BE2C (cell line): ENCODE data around the gene FUOM.

Experiments
- DNase-seq: peaks from one replicate; pipeline ENCODE4 v3.0.0-alpha.2; 2020
- H3K27me3 ChIP-seq: fragments of 250-450 bp; sonication (Bioruptor Pico); 2 replicates; pipeline ENCODE4 v1.5.1; 2020; ENCODE audit warnings: mild to moderate bottlenecking
- H3K36me3 ChIP-seq: fragments of 250-450 bp; sonication (Bioruptor Pico); 2 replicates; pipeline ENCODE4 v1.5.1; 2020; ENCODE audit warnings: mild to moderate bottlenecking
- H3K4me1 ChIP-seq: fragments of 250-450 bp; sonication (Bioruptor Pico); 2 replicates; pipeline ENCODE4 v1.5.1; 2020
- H3K4me3 ChIP-seq: 2 replicates; pipeline ENCODE4 v1.5.1; 2011; ENCODE audit warnings: low read depth, low read length
- H3K9me3 ChIP-seq: fragments of 250-450 bp; sonication (Bioruptor Pico); 2 replicates; pipeline ENCODE4 v1.5.1; 2020
- CTCF ChIP-seq: IDR thresholded peaks from 2 replicates; pipeline ENCODE4 v1.5.1; 2012; ENCODE audit warnings: mild to moderate bottlenecking, low read depth, low read length

Gene FUOM

GRCh38 chr10:133366130-133366478 is 8.3 kb upstream of the FUOM start:
- Histone ChIP-seq H3K9me3 (no peaks in the 10 kb centered on the region), H3K27me3 (no peaks in the 10 kb centered on the region), H3K4me1 (no peaks in the 10 kb centered on the region), H3K4me3 (no peak overlapping the region), H3K36me3 (peaks cover 25% of the 10 kb centered on the region)
- DNase-seq: no peak
- no peak for TF ChIP-seq CTCF

- no peaks in the 10 kb centered on the region for H3K27me3 ChIP-seq
- no peak for DNase-seq
- TF ChIP-seq CTCF: no peak
- no peak overlapping the region for H3K4me3 ChIP-seq
- H3K36me3 ChIP-seq: peaks cover 25% of the 10 kb centered on the region
- H3K4me1 ChIP-seq: no peaks in the 10 kb centered on the region
- no peaks in the 10 kb centered on the region for H3K9me3 ChIP-seq
Observed at GRCh38 chr10:133365461-133366129, 7.8 kb upstream of the FUOM start.

DNA sequence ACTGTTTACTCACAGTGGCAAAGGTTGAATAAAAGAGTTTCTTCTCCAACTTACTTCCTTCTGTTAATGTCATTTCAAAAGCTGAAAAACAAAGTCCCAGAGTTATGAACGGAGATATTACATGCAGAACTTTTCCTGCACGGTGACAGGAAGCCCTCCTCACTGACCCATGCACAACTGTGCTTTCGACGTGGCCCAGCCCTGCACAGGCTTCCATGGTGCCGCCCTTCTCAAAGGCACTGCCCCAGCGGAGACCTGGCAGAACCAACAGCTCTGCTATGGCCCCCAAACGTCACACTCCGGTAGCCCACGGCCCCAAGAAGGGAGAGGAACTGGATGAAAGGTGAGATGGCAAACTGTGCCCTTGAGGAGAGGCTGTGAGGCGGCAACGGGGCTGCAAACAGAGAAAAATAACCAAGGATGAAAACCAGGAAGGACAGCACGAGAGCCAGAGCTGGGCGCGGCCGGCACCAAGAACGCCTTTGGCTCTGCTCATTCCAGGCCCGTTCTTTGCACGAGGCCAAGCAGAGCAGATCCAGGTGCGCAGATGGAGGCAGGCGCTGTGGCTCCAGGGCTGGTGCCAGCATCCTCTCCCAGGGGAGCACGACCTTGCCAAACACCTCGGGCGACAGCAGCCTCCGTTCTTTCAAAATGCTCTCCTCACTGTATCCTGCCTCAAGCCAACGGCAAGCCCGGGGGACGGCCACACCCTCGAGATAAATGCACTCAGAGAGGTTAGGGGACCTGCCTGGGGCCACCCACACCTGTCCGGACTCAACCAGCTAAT is 7.0 kb upstream of the FUOM start:
- H3K27me3 ChIP-seq: no peaks in the 10 kb centered on the region
- peak; percentile 46 for DNase-seq
- no peak overlapping the region for H3K4me3 ChIP-seq
- H3K9me3 ChIP-seq: no peaks in the 10 kb centered on the region
- peaks cover 4% of the 10 kb centered on the region for H3K4me1 ChIP-seq
- no peak for TF ChIP-seq CTCF
- H3K36me3 ChIP-seq: peaks cover 19% of the 10 kb centered on the region

- peaks cover 6% of the 10 kb centered on the region for H3K4me1 ChIP-seq
- no peak for DNase-seq
- H3K36me3 ChIP-seq: peaks cover 10% of the 10 kb centered on the region
- no peak for TF ChIP-seq CTCF
- H3K9me3 ChIP-seq: no peaks in the 10 kb centered on the region
- H3K27me3 ChIP-seq: no peaks in the 10 kb centered on the region
- no peak overlapping the region for H3K4me3 ChIP-seq
Observed at GRCh38 chr10:133362846-133363245, 5.0 kb upstream of the FUOM start.

DNA sequence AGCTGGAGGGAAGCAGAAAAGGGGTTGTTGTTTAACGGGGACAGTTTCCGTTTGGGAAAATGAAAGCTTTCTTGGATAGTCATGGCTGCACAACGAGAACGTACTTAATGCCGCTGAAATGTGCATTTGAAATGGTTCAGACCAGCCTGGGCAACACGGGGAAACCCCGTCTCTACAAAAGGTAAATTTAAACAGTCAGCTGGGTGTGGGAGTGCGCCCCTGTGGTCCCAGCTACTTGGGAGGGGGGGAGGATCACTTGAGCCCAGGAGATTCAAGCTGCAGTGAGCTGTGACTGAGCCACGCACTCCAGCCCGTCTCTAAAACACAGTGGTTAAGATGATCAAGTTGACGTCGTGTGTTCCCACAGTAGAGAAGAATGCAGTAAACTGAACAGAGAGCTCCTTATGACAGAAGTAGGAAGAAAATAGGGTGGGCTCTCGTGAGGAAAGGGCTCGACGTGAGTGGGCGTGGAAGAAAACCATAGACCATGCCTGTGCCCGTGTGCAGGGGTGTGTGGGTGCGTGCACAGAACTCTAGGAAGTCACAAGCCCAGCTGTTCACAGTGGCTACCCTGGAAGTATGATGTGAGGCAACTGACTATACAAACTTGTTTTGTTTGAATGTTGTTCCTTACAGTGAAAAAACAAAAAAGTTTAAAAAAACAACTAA is 4.1 kb upstream of the FUOM start:
- Histone ChIP-seq H3K27me3 (no peaks in the 10 kb centered on the region), H3K36me3 (peaks cover 10% of the 10 kb centered on the region), H3K4me1 (peaks cover 6% of the 10 kb centered on the region), H3K9me3 (no peaks in the 10 kb centered on the region), H3K4me3 (no peak overlapping the region)
- TF ChIP-seq CTCF: no peak
- no peak for DNase-seq

DNA sequence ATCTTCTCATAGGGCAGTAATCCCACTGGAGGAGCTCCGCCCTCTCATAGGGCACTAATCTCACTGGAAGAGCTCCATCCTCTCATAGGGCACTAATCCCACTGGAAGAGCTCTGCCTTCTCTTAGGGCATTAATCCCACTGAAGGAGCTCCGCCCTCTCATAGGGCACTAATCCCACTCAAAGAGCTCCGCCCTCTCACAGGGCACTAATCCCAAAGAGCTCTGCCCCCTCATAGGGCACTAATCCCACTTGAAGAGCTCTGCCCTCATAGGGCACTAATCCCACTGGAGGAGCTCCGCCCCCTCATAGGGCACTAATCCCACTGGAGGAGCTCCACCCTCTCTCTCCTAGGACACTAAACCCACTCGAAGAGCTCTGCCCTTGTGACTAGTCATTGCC is 3.4 kb upstream of the FUOM start:
- TF ChIP-seq CTCF: no peak
- peaks cover 9% of the 10 kb centered on the region for H3K36me3 ChIP-seq

More for the DNA sequence above, 3.4 kb upstream of the FUOM start:
- H3K9me3 ChIP-seq: no peaks in the 10 kb centered on the region
- no peak for DNase-seq
- no peaks in the 10 kb centered on the region for H3K27me3 ChIP-seq
- H3K4me1 ChIP-seq: peaks cover 6% of the 10 kb centered on the region
- no peak overlapping the region for H3K4me3 ChIP-seq
